Glutamatergic neuron (in vitro differentiated cells): ENCODE data around the gene COX19. TPM values are rescaled to one million over a fixed set of nuclear protein-coding genes. Genes with fewer than 3 reads are reported as not detected.
"Not testable (repeated sequence)": the region's sequence is repeated elsewhere in the genome, so short reads cannot be mapped to it uniquely, and the experiment has no call there.

Source experiments
- DNase-seq: peaks from one replicate; pipeline ENCODE4 v3.0.0; 2022
- H3K27ac Mint-ChIP-seq: one replicate; pipeline ENCODE4 v1.8.0; 2020; ENCODE audit warnings: mild to moderate bottlenecking, mixed read lengths, inconsistent platforms; ENCODE audit not compliant: unreplicated experiment
- H3K27me3 Mint-ChIP-seq: one replicate; pipeline ENCODE4 v1.8.0; 2020; ENCODE audit warnings: mild to moderate bottlenecking, moderate library complexity, mixed read lengths, inconsistent platforms; ENCODE audit not compliant: unreplicated experiment
- H3K36me3 Mint-ChIP-seq: one replicate; pipeline ENCODE4 v1.8.0; 2020; ENCODE audit warnings: mild to moderate bottlenecking, mixed read lengths, inconsistent platforms; ENCODE audit not compliant: unreplicated experiment
- H3K4me1 Mint-ChIP-seq: one replicate; pipeline ENCODE4 v1.8.0; 2020; ENCODE audit warnings: mild to moderate bottlenecking, low read depth, mixed read lengths, inconsistent platforms; ENCODE audit not compliant: unreplicated experiment
- H3K4me3 Mint-ChIP-seq: one replicate; pipeline ENCODE4 v1.8.0; 2020; ENCODE audit warnings: mild to moderate bottlenecking, mixed read lengths, inconsistent platforms; ENCODE audit not compliant: unreplicated experiment
- H3K9me3 Mint-ChIP-seq: one replicate; pipeline ENCODE4 v1.8.0; 2020; ENCODE audit warnings: mild to moderate bottlenecking, moderate library complexity, mixed read lengths, inconsistent platforms; ENCODE audit not compliant: unreplicated experiment
- total RNA-seq: library from RNA; stranded (reverse); fragmentation: NEBNext Ultra II Directional; extraction: Animal tissue kit (Norgen Biotek cat#: 25700); gene quantifications from one replicate; pipeline ENCODE4 v1.2.1, GENCODE V29; 2021; ENCODE audit not compliant: unreplicated experiment
- TF ChIP-seq, protein P1 (sequence below): fragments of 200-600 bp; sonication (generic); IDR thresholded peaks from one replicate; pipeline ENCODE4 v1.5.0; 2021; ENCODE audit not compliant: partially characterized antibody, unreplicated experiment

The COX19 gene
- total RNA-seq, 1 donor from 2014 or later: 18.4 TPM

DNA sequence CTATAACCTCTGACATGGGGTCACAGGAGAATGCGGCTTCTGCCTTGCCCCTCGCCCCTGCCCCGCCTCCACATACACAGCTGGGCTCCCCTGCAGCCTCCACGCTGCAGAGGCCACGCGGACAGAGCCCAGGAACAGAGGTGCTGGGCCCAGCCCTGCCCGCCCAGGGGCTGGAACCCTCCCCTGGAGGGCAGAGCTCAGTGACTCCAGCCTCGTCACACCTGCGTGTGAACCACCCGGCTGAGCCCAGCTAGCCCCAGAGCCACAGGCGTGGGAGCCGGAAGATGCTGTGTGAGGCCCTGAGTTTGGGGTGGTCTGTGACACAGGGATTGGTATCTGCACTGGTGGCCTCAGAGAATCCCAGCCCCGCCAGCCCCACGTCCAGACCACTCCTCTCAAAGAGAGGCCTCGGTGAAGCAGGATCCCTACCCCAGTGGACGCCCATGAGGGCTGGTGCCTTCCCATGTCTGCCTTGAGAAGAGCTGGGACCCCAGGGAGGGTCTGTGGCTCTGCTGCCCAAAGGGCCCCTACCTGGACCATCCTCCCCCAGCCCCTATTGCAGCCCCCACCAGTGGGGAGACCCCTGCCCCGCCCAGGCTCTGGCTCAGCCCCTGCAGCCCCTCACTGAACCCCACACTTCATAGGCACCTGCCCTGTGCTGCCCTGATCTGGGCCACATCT, 12.8 kb downstream of the COX19 start:
- H3K27ac Mint-ChIP-seq: no peak overlapping the region
- no peak overlapping the region for H3K4me3 Mint-ChIP-seq
- H3K27me3 Mint-ChIP-seq: peaks cover 10% of the 10 kb centered on the region
- peaks cover 25% of the 10 kb centered on the region for H3K4me1 Mint-ChIP-seq
- TF ChIP-seq, protein P1, sequence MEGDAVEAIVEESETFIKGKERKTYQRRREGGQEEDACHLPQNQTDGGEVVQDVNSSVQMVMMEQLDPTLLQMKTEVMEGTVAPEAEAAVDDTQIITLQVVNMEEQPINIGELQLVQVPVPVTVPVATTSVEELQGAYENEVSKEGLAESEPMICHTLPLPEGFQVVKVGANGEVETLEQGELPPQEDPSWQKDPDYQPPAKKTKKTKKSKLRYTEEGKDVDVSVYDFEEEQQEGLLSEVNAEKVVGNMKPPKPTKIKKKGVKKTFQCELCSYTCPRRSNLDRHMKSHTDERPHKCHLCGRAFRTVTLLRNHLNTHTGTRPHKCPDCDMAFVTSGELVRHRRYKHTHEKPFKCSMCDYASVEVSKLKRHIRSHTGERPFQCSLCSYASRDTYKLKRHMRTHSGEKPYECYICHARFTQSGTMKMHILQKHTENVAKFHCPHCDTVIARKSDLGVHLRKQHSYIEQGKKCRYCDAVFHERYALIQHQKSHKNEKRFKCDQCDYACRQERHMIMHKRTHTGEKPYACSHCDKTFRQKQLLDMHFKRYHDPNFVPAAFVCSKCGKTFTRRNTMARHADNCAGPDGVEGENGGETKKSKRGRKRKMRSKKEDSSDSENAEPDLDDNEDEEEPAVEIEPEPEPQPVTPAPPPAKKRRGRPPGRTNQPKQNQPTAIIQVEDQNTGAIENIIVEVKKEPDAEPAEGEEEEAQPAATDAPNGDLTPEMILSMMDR: no peak
- no peaks in the 10 kb centered on the region for H3K36me3 Mint-ChIP-seq
- peak; percentile 6 for DNase-seq
- H3K9me3 Mint-ChIP-seq: peaks cover 17% of the 10 kb centered on the region

DNA sequence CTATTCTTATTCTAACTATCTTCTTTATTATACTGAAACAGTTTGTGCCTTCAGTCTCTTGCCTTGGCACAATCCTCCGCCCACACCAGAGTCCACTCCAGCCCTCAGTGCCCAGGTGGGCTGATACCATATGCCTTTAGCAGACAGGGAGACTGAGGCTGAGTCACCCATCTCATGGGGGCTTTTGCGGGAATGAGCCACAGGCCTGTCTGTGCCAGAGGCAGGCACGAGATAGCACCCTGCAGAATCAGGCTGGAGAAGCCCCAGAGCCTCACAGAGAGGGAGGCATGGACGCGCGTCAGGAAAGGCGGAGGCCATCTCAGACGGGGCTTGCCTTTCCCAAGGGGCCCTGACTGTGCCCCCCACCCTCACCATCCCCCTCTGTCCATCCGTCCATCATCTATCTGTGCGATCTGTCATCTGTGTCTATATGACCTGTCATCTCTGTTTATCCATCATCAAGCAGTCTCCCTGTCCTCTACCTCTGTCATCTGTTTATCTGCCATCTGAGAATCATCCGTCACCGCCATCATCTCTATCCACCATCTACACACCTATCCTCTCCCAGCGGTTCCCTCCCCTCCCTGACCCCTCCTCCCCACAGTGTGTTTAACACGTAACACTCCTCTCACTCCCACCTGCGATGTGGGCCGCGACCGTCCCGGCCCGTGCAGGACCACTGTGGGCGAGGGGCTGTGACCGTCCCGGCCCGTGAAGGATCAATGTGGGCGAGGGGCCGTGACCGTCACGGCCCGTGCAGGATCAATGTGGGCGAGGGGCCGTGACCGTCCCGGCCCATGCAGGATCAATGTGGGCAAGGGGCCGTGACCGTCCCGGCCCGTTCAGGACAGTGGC, 13.6 kb downstream of the COX19 start:
- Mint-ChIP-seq H3K36me3 (no peaks in the 10 kb centered on the region), H3K4me3 (no peak overlapping the region), H3K27me3 (peaks cover 13% of the 10 kb centered on the region), H3K27ac (no peak overlapping the region), H3K4me1 (peaks cover 28% of the 10 kb centered on the region), H3K9me3 (peaks cover 19% of the 10 kb centered on the region)
- peak; percentile 11 for DNase-seq
- TF ChIP-seq, protein P1: no peak

DNA sequence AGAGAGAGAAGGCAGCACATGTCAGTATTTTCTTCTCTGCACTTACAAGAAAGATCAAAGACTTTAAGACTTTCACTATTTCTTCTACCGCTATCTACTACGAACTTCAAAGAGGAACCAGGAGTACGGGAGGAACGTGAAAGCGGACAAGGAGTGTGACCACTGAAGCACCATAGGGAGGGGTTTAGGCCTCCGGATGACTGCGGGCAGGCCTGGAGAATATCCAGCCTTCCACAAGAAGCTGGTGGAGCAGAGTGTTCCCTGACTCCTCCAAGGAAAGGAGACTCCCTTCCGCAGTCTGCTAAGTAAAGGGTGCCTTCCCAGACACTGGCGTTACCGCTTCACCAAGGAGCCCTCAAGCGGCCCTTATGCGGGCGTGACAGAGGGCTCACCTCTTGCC, 14.4 kb downstream of the COX19 start:
- peak; percentile 8 for DNase-seq
- H3K36me3 Mint-ChIP-seq, H3K27me3 Mint-ChIP-seq: not testable (repeated sequence)
- Mint-ChIP-seq H3K27ac (peak overlapping the region; percentile 82), H3K4me3 (peak overlapping the region; percentile 47), H3K9me3 (peaks cover 12% of the 10 kb centered on the region), H3K4me1 (peaks cover 23% of the 10 kb centered on the region)

DNA sequence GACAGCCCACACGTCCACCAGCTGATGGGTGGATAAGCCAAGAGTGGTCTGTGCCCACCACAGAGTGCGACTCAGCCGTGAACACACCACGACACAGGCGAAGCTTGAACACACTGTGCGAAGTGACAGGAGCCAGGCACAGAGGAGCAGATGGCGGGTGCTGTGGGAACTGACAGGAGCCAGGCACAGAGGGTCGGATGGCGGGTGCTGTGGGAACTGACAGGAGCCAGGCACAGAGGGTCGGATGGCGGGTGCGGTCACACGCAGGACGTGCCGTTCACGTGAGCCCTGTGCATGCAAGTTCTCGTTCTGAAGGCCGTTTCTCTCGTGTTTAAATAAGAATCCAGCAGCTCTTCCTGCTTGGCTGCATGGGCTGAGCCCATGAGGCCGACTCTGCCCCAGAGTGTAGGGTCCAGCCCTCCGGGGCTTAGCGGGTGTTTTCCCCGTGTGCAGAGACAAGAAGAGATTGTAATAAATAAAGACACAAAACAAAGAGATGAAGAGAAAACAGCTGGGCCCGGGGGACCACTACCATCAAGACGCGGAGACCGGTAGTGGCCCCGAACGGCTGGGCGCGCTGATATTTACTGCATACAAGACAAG, 15.0 kb downstream of the COX19 start:
- peak; percentile 32 for DNase-seq
- TF ChIP-seq, protein P1: no peak
- H3K27me3 Mint-ChIP-seq: peaks cover 10% of the 10 kb centered on the region
- H3K36me3 Mint-ChIP-seq: no peaks in the 10 kb centered on the region
- H3K27ac Mint-ChIP-seq: peak overlapping the region; percentile 82
- H3K4me3 Mint-ChIP-seq: peak overlapping the region; percentile 47
- H3K9me3 Mint-ChIP-seq: peaks cover 12% of the 10 kb centered on the region
- peaks cover 23% of the 10 kb centered on the region for H3K4me1 Mint-ChIP-seq

DNA sequence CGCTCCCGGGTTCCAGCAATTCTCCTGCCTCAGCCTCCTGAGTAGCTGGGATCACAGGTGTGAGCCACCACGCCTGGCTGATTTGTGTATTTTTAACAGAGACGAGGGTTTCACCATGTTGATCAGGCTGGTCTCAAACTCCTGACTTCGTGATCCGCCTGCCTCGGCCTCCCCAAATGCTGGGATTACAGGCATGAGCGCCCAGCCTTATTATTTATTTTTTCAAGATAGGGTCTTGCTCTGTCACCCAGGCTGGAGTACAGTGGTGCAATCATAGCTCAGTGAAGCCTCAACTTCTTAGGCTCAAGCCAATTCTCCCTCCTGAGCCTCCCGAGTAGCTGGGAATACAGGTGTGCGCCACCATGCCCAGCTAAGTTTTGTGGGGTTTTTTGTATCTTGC, 15.6 kb downstream of the COX19 start:
- H3K4me1 Mint-ChIP-seq: peaks cover 18% of the 10 kb centered on the region
- DNase-seq: peak; percentile 4
- H3K27ac Mint-ChIP-seq: peak overlapping the region; percentile 82
- H3K9me3 Mint-ChIP-seq: peaks cover 12% of the 10 kb centered on the region
- not testable (repeated sequence) for H3K4me3 Mint-ChIP-seq, H3K36me3 Mint-ChIP-seq, H3K27me3 Mint-ChIP-seq
